HUES6 (cell line): ENCODE results near the gene PPP1R12A.
"Not testable (repeated sequence)": the region's sequence is repeated elsewhere in the genome, so short reads cannot be mapped to it uniquely, and the experiment has no call there.

Experiments
- H3K27ac ChIP-seq: 2 replicates; pipeline ENCODE4 v1.7.0; 2013; ENCODE audit warnings: low read depth, mild to moderate bottlenecking, low read length, inconsistent platforms
- H3K27me3 ChIP-seq: 2 replicates; pipeline ENCODE4 v1.6.1; 2013; ENCODE audit warnings: low read length; ENCODE audit not compliant: control insufficient read depth, insufficient read depth
- H3K36me3 ChIP-seq: 2 replicates; pipeline ENCODE4 v1.6.1; 2013; ENCODE audit warnings: low read length; ENCODE audit not compliant: control insufficient read depth, insufficient read depth
- H3K4me1 ChIP-seq: 2 replicates; pipeline ENCODE4 v1.6.1; 2013; ENCODE audit warnings: low read length; ENCODE audit not compliant: control insufficient read depth, insufficient read depth
- H3K4me3 ChIP-seq: 2 replicates; pipeline ENCODE4 v1.5.1; 2013; ENCODE audit warnings: low read depth, low read length
- H3K9ac ChIP-seq: one replicate; pipeline ENCODE4 v1.6.1; 2013; ENCODE audit warnings: mild to moderate bottlenecking, low read length
- H3K9me3 ChIP-seq: 2 replicates; pipeline ENCODE4 v1.6.1; 2013; ENCODE audit warnings: low read depth, low read length; ENCODE audit not compliant: control insufficient read depth, insufficient read depth

PPP1R12A gene

GRCh38 chr12:79891506-79892162 lies 43.3 kb downstream of the PPP1R12A start:
- Histone ChIP-seq H3K9ac (no peak overlapping the region), H3K4me3 (no peak overlapping the region), H3K4me1 (no peaks in the 10 kb centered on the region), H3K9me3 (no peaks in the 10 kb centered on the region), H3K36me3 (no peaks in the 10 kb centered on the region), H3K27ac (no peak overlapping the region), H3K27me3 (no peaks in the 10 kb centered on the region)

- Histone ChIP-seq H3K9me3 (no peaks in the 10 kb centered on the region), H3K4me1 (no peaks in the 10 kb centered on the region), H3K27ac (no peak overlapping the region), H3K4me3 (no peak overlapping the region), H3K9ac (no peak overlapping the region), H3K27me3 (no peaks in the 10 kb centered on the region), H3K36me3 (no peaks in the 10 kb centered on the region)
Measured at GRCh38 chr12:79887890-79888289, 47.0 kb downstream of the PPP1R12A start.

- Histone ChIP-seq H3K4me1 (no peaks in the 10 kb centered on the region), H3K4me3 (no peak overlapping the region), H3K36me3 (no peaks in the 10 kb centered on the region), H3K9ac (no peak overlapping the region), H3K27ac (no peak overlapping the region), H3K27me3 (no peaks in the 10 kb centered on the region), H3K9me3 (no peaks in the 10 kb centered on the region)
Measured at GRCh38 chr12:79886917-79887519, 47.9 kb downstream of the PPP1R12A start.

GRCh38 chr12:79885911-79886490 lies 48.9 kb downstream of the PPP1R12A start:
- Histone ChIP-seq H3K9ac (no peak overlapping the region), H3K27me3 (no peaks in the 10 kb centered on the region), H3K27ac (no peak overlapping the region), H3K4me1 (peaks cover 7% of the 10 kb centered on the region), H3K36me3 (no peaks in the 10 kb centered on the region), H3K4me3 (no peak overlapping the region), H3K9me3 (no peaks in the 10 kb centered on the region)

GRCh38 chr12:79884401-79885006 lies 50.4 kb downstream of the PPP1R12A start:
- no peaks in the 10 kb centered on the region for H3K36me3 ChIP-seq
- H3K4me1 ChIP-seq: peaks cover 7% of the 10 kb centered on the region
- H3K27me3 ChIP-seq: no peaks in the 10 kb centered on the region
- H3K9ac ChIP-seq: no peak overlapping the region
- H3K9me3 ChIP-seq: no peaks in the 10 kb centered on the region
- no peak overlapping the region for H3K27ac ChIP-seq
- H3K4me3 ChIP-seq: no peak overlapping the region

- no peaks in the 10 kb centered on the region for H3K36me3 ChIP-seq
- no peaks in the 10 kb centered on the region for H3K27me3 ChIP-seq
- H3K9ac ChIP-seq: no peak overlapping the region
- no peak overlapping the region for H3K27ac ChIP-seq
- peaks cover 7% of the 10 kb centered on the region for H3K4me1 ChIP-seq
- no peaks in the 10 kb centered on the region for H3K9me3 ChIP-seq
- no peak overlapping the region for H3K4me3 ChIP-seq
Measured at GRCh38 chr12:79883216-79883615, 51.7 kb downstream of the PPP1R12A start.

GRCh38 chr12:79881351-79881750 lies 53.5 kb downstream of the PPP1R12A start:
- H3K27ac ChIP-seq: no peak overlapping the region
- no peak overlapping the region for H3K4me3 ChIP-seq
- H3K9me3 ChIP-seq: no peaks in the 10 kb centered on the region
- H3K4me1 ChIP-seq: peaks cover 10% of the 10 kb centered on the region
- H3K27me3 ChIP-seq: no peaks in the 10 kb centered on the region
- H3K36me3 ChIP-seq: no peaks in the 10 kb centered on the region
- no peak overlapping the region for H3K9ac ChIP-seq

- H3K4me3 ChIP-seq, H3K27me3 ChIP-seq, H3K27ac ChIP-seq, H3K36me3 ChIP-seq, H3K9me3 ChIP-seq, H3K9ac ChIP-seq: not testable (repeated sequence)
- peaks cover 28% of the 10 kb centered on the region for H3K4me1 ChIP-seq
Measured at GRCh38 chr12:79878506-79878905, 56.4 kb downstream of the PPP1R12A start.

GRCh38 chr12:79877246-79877645 lies 57.7 kb downstream of the PPP1R12A start:
- peaks cover 28% of the 10 kb centered on the region for H3K4me1 ChIP-seq
- no peaks in the 10 kb centered on the region for H3K27me3 ChIP-seq
- no peak overlapping the region for H3K27ac ChIP-seq
- no peaks in the 10 kb centered on the region for H3K36me3 ChIP-seq
- H3K9me3 ChIP-seq: no peaks in the 10 kb centered on the region
- H3K9ac ChIP-seq: no peak overlapping the region
- H3K4me3 ChIP-seq: no peak overlapping the region

GRCh38 chr12:79874665-79875064 lies 60.2 kb downstream of the PPP1R12A start:
- Histone ChIP-seq H3K9ac (no peak overlapping the region), H3K27me3 (no peaks in the 10 kb centered on the region), H3K27ac (no peak overlapping the region), H3K4me1 (peaks cover 21% of the 10 kb centered on the region), H3K4me3 (no peak overlapping the region), H3K9me3 (no peaks in the 10 kb centered on the region), H3K36me3 (peaks cover 12% of the 10 kb centered on the region; the same call in 1 of the 2 replicates)

GRCh38 chr12:79873201-79873600 lies 61.7 kb downstream of the PPP1R12A start:
- no peak overlapping the region for H3K27ac ChIP-seq
- H3K36me3 ChIP-seq: peaks cover 24% of the 10 kb centered on the region
- no peak overlapping the region for H3K9ac ChIP-seq

More at GRCh38 chr12:79873201-79873600, 61.7 kb downstream of the PPP1R12A start:
- Histone ChIP-seq H3K9me3 (no peaks in the 10 kb centered on the region), H3K4me3 (no peak overlapping the region), H3K4me1 (peaks cover 21% of the 10 kb centered on the region), H3K27me3 (no peaks in the 10 kb centered on the region)
